Measurements from ENCODE around the gene PACS2.
"Not testable (repeated sequence)": the region's sequence is repeated elsewhere in the genome, so short reads cannot be mapped to it uniquely, and the experiment has no call there.

Gene PACS2

DNA sequence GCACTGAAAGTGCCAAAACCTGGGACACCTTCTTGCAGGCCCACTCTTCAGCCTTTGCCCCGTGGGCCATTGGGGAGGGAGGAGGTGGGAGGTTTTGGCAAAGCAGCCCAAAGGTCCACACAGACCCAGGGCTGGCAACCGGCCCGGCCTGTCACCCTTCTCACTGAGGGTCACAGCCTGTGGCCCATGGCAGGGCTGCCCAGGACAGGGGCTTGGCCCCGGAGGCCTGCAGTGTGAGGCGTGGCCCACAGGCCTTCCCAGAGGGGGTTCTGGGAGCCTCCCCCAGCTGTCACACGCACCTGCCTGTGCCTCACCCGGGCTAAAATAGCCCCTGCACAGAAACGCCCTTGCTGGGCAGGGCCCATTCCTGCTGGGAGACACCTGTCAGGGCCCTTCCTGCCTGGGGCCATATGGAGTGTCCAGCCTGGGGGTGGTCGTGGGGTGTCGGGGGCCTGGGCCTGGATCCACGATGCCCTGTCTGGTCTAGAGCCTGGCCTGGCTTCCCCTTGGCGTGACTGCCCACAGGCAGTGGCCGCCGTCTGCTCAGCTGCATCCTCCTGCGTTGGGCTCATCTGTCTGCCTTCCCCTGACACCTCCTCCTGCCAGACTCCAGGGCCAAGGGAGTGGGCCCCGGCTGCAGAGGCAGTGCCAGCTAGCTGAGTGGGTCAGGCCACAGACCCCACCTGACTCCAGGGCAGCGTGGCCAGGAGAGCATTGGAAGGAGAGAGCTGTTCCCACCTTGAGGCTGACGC lies 19.2 kb downstream of the PACS2 start:
- DNase-seq = no peak

GRCh38 chr14:105334383-105335230 lies 20.1 kb downstream of the PACS2 start:
- DNase-seq = no peak

GRCh38 chr14:105335231-105335542 lies 20.6 kb downstream of the PACS2 start:
- not testable (repeated sequence) for DNase-seq

DNA sequence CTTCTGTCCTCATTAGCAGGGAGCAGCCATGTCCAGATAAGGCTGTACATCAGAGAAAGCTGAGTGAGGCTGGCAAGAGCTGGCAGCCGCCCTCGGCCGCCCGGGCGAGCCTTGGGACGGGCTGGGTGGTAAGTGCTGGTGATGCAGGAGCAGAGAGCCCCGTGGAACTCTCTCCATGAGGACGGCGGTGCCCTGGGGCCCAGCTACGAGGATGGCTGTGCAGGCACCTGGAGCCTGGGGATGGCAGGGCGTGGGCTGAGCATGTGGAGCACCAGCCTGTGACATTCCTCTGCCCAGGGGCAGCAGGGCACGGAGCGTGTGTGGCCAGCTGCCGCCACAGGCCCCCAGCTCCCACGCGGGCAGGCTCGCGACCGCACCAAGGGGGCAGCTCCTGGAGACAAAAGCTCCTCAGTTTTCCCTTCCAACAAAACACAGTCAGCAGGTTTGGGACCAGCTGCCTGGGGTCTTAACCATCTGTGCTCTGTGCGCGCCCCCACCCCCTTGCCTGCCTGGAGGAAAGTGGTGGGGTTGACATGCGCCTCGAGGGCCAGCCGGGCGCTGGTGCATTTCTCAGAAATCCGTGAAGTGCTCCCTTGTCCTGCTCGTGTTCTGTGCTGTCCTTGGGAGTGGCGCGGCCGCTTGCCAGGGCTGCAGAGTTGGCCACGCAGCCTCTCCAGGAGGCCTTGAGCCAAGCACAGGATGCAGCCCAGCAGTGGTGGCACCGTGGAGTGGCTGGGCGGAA lies 21.4 kb downstream of the PACS2 start:
- no peak for DNase-seq

DNA sequence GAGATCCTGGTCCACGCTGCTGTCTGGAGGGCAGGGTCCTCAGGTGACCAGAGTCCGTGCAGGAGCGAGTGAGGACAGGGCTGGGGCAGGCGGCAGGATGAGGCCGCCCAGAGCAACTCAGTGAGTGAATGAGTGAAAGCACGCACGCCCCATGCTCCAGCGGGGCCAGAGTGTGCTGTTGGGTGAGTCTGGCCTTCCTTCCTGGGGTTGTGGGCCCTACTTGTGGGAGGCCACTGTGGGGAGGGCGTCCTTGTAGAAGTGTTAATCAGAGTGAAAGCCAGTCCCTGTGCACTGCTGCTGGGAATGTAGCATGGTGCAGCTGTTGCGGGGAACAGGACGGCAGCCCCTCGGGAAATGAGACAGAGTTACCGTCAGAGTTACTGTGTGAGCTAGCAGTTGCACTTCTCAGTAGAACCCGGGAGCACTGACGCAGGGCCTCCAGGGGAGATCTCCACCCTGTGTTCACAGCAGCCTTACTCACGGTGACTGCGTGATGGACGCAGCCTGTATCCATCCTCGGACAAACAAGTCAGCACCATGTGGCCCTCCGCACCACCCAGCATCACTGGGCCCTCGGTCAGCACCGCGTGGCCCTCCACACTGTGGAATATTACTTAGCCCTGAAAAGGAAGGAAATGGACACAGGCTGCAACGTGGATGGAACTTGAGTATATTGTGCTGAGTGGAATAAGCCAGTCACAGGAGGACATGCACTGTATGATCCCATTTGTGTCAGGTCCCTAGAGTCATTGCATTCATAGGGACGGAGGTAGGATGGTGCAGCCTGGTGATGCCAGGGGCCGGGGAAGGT lies 22.1 kb downstream of the PACS2 start:
- no peak for DNase-seq

DNA sequence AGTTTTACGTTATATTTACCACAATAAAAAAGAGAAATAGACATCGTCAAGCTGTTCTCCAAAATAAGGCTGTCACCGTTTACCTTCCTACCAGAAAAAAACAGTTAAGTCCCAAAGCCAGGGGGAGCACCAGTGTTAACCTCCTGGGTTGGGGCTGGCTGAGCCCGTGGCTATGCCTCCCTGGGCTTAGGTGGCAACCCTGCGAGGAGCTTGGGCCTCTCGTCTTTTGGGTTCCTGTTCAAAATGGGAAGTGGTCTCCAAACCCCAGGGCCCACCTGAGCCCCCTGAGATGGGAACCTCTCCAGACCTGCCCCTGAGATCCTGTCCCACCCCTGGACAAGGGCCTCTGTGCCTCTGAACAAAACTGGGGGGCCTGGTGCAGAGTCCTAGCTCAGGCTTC lies 22.9 kb downstream of the PACS2 start:
- DNase-seq = no peak

- peak; percentile 15 for DNase-seq
Observed at GRCh38 chr14:105337966-105338741, 23.6 kb downstream of the PACS2 start.

DNA sequence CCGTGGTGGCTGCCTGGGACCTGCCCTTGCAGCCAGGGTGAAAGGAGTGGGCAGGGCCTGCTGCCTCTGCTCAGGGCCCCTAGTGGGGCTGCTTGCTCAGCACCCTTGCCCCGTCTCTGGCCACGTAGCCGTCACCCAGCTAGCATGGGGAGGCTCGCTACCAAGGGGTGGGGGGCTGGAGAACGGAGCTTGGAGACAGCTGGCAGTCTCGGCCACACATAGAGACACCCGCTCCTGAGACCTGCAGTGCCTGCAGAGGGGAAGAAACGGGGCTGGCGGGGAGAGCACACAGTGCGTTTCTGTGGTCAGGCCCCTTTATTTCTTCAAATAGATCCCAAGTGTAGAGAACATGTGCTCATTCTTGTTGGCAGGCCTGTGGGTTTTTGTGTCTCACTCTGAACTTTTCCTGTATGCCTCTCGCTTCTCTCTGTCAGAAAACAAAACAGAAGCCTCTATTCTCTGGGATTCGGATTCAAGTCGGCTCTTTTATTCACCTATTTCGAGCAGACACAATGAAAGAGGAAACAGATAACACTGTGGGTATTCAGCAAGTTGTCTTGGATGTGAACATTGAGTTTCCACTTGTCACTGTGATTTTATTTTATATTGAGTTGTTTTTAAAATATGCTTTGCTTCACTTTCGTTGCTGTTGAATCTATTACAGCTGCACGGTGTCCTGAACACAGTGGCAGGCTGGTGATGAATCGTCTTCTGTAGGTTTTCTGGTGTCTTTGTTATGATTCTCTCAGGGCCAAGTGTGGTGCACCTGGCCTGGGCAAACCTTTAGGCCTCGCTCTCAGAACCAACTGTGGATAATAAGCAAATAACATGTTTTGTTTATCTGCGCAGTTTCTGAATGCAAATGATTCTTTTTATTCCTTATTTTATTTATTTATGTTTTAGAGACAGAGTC lies 26.5 kb downstream of the PACS2 start:
- DNase-seq = no peak

DNA sequence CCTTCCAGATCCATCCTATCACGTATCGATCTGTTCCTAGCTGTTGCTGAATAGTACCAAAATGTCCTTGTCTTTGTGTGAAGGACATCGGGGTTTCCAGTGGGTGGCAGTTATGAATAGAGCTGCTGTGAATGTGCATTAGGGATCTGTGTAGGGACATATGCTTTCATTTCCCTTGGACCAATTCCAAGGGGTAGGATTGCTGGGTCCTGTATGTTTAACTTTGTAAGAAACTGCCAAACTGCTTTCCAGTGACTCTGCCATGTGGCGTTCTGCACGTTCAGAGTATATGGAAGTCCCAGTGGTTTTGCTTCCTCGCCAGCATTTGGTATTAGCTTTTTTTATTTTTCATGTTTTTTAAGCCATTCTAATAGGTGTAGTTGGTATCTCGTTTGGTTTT lies 28.6 kb downstream of the PACS2 start:
- DNase-seq = peak; percentile 14

- DNase-seq = no peak
Observed at GRCh38 chr14:105346200-105346533, 31.6 kb downstream of the PACS2 start.

GRCh38 chr14:105346876-105347586 lies 32.5 kb downstream of the PACS2 start:
- no peak for DNase-seq

GRCh38 chr14:105347587-105347968 lies 33.0 kb downstream of the PACS2 start:
- no peak for DNase-seq

DNA sequence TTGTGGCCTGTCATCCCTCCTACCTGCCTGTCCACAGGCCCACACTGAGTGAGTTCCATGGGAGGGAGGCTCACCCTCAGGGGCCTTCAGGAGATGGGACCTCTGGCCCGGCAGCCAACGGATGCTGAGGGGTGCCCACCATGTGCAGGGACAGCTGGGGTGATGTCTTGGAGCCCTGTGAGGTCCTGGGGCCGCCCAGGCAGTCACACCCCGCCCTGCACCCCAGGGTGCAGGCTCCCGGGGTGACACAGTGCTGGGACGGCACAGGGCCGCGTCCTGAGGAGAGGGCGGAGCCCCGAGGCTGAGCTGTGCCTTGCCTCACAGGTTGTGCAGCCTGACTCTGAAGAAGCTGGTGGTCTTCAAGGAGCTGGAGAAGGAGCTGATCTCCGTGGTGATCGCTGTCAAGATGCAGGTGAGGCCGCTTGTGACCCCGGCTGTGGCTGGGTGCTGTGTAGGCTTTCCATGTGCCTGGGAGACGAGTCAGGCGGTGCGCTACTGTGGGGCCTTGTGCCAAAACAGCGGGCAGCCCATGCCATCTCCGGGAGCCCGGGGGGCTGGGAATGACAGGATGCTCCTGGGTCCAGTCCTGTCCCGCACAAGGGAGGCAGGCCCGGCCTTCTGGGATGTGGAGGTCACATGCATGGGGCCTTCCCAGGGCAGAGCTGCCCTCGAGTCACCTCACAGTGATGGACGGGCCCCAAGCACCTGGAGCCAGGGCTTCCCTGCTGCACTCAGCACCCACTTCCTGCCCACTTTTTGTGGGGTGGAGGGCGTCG lies 33.8 kb downstream of the PACS2 start:
- no peak for DNase-seq

DNA sequence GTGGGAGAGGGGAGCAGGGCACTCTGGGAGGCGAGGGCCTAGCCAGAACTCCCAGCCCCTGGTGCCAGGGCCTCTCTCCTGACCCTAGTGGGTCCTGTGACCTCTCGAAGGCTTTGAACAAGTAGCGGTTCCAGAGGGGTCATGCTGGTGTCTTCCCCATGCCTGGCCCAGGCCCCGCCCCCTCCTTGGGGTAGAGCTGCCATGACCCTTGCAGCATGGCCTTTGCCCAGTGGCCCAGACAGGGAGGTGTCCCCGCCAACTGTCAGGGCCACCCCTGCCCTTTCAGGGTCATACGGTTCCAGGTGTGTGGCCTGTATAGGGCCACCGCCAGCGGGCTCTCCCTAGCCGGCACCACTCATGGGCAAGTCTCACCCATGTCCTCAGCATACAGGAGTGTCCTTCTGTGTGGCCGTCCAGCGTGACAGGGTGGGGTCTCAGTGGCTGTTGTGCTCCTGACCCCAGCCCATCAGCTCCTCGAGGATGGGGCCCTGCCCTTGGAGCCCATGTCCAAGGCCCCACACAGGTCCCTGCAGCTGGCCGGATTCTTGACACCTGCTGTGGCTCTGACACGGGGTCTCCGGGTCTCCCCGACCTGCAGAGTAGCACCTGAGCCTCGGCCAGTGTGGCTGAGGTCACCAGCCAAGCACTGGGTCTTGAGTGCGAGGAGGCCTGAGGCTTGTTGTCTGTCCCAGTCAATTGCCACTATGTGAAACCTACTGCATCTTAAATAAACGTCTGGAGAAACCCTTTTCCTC lies 34.6 kb downstream of the PACS2 start:
- no peak for DNase-seq

DNA sequence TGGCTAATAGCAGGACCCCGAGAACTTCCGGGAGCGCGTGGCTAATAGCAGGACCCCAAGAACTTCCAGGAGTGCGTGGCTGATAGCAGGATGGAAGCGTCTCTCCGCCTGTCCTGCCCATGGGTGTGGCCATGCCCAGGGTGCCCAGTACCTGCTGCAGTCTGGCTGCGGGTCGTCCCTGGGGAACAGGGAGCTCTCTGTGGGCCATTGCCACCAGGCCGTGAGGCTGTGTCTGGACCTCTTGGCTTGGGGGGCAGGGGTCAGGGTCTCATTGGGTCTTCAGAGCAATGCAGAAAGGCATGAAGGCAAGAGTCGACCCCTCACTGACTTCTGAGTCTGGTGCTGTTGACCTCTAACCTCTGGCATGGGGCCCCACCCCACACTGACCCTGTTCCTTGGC lies 35.4 kb downstream of the PACS2 start:
- no peak for DNase-seq

GRCh38 chr14:105350450-105351244 lies 36.1 kb downstream of the PACS2 start:
- no peak for DNase-seq

DNA sequence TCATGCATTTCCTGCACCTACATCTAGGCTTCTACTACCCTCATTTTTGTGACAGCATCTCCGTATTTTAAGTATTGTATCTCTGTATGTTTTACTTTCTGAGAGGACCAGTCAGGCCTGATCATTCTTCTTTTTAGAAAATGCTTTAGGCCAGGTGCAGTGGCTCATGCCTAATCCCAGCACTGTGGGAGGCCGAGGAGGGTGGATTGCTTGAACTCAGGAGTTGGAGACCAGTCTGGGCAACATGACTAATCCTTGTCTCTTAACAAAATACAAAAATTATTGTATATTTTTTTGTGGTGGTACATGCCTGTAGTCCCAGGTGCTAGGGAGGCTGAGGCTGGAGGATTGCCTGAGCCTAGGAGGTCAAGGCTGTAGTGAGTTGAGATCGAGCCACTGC lies 36.9 kb downstream of the PACS2 start:
- DNase-seq = no peak

All from suppressor macrophage treated with lipopolysaccharide for 4 hours (primary cell).